Colon (tissue), 2 donors: Measurements from ENCODE around the gene TIPIN.
"Not testable (repeated sequence)": the region's sequence is repeated elsewhere in the genome, so short reads cannot be mapped to it uniquely, and the experiment has no call there.

Source experiments
- FAIRE-seq: peaks from 2 replicates; lab custom pipeline; 2012; peaks lifted over from hg19 to GRCh38; lab: Jason Lieb, UNC
- donor health status: control.
- donor health status: control.

The TIPIN gene

DNA sequence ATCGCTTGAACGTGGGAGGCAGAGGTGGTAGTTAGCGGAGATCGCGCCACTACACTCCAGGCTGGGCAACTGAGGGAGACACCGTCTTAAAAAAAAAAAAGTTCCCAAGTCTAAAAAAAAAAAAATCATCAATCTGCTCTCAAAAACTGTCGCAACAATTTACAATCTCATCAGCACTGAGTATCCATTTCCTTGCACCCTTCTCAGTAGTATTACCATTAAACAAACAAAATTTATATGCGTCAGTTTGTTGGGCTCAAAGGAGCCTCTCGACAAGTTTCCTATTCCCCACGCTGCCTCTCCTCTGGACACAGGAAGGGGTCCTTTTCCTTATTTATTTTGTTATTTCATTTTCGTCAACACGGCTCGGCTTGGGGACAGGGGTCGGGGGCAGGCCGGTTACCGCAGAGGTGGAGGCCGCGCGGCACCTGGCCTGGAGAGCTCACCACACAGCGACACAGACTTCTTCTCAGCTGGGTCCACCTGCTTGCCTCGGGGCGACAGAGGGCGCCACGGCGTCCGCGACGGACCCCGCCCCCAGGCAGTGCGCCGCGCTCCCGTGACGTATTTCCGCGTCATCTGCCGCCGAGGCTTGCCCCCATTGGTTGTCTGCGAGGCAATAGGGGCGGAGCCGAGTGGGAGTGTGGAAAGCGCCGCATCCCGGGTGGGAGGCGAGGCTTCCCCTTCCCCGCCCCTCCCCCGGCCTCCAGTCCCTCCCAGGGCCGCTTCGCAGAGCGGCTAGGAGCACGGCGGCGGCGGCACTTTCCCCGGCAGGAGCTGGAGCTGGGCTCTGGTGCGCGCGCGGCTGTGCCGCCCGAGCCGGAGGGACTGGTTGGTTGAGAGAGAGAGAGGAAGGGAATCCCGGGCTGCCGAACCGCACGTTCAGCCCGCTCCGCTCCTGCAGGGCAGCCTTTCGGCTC lies 30.0 kb upstream of the TIPIN start, which contains the start of gene MAP2K1:
Gene MAP2K1 (plus strand): TSS at position 709 of the 920 bp plus-strand sequence. CDS start 436 bp downstream, outside the sequence.
- no peak for FAIRE-seq

DNA sequence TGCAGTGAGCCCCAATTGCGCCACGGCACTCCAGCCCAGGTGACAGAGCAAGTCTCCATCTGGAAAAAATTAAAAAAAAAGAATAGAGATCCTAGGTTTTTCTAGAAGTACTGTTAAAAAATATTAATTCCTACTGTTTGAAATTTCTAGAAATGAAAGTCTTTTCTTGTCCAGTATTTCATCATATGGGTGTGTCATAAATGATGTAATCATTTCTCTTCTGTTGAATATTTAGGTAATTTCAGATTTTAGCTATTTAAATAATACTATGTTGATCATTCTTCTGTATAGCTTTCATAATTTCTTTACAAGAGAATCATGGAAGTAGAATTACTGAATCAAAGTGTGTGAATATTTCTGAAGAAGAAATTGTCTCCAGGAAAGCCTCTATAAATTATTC lies 24.9 kb upstream of the TIPIN start:
- not testable (repeated sequence) for FAIRE-seq

DNA sequence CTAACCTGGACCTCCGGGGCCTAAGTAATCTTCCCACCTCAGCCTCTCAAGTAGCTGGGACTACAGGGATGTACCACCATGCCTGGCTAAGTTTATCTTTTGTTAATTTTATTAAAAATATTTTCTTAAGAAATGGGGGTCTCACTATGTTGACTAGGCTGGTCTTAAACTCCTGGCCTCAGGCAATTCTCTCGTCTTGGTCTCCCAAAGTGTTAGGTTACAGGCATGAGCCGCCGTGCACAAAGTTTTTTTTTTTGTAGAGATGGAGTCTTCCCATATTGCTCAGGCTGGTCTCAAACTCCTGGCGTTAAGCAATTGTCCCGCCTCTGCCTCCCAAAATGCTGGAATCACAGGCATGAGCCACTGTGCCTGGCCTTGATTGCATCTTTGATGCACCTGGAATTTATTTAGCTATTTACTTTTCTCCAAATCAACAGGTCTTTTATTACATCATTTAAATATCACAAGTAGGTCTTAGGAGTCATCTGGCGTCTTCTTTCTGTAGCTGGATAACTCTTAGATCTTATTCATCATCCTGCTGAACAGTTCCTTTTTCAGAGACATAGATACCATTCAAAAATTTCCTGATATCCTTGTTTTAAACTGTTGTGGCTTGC lies 22.4 kb upstream of the TIPIN start:
- FAIRE-seq = no peak

DNA sequence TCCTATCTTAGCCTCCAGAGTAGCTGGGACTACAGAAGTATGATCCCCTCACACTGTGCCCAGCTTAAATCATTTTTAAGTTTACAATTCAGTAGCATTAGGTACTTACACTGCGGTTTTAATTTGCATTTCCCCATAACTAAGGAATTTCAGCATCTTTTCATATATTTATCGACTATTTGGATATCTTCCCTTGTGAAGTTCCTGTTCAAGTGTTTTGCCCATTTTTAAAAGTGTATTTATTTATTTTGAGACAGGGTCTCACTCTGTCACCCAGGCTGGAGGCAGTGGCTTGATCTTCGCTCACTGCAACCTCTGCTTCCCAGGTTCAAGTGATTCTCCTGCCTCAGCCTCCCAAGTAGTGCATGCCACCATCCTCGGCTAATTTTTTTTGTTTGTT lies 17.7 kb upstream of the TIPIN start:
- no peak for FAIRE-seq

DNA sequence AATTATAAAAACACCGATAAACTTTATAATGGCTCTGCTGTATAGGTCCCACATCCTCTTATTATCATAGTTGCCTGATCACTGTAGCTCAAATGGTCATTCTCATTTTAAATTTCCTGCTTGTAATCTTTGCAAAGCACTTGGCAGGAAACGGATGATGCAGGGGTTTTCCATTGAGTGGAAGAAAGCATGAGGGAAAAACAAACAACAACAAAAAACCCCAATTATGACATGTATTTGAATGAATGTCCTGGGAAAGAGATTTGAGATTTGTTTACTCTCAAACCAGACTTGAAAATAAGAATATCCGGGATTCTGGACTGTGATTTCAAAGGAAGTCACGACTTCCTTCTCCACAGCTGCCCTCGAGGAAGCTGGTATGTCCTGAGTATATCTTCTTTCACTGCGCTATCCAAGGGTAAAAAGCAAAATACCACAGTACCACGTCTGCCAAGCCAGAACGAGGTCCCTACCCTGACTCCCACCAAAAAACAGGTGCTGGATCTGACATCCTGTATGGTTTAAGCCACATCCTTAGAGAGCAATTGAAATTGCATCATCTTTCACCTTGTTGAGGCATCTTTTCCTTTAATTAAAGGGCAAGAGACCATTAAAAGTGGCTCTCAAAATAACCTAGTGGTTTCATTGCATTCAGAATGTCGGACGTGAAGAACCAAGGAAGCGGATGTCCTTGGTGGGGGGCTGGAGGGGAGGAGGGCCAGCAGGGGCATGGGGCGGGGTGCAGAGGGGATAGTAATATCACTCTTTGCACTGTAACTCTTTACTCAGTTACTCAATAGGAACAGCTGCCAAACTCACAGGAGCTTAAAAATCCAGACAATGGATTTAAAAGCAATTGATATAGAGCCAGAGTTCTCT lies 13.5 kb upstream of the TIPIN start:
- FAIRE-seq = no peak

DNA sequence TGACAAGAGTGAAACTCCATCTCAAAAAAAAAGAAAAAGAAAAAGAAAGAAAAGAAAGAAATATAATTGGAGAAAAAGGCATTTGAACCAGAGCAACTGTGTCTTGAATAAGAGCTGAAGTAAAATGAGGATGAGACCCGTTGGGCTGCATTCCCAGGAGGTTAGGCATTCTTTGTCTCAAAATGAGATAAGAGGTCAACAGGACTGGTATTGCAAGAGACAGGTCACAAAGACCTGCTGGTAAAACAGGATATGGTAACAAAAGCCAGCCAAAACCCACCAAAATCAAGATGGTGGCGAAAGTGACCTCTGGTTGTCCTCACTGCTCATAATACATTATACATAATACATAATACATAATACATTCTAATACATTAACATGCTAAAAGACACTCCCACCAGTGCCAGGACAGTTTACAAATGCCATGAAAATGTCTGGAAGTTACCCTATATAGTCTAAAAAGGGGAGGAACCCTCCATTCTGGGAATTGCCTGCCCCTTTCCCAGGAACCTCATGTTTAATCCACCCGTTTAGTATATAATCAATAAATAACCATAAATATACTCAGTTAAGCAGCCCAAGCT lies 8.6 kb upstream of the TIPIN start:
- FAIRE-seq = no peak

DNA sequence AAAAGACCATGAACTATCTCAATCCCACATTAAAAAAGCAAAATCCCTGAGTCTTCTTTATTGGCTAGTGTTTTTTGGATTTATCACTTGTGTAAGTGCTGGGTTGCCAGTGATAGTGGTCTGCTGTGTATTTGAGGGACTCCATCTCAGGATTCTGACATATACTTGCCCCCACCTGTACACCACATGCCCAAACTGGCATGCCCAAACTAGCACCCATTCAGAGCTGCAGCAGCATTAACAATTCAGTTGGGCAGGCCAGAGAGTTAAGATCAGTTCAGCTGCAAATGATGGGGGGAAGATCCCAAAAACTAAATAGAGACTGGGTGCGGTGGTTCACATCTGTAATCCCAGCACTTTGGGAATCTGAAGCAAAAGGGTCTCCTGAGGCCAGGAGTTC lies 6.3 kb upstream of the TIPIN start:
- FAIRE-seq = no peak

DNA sequence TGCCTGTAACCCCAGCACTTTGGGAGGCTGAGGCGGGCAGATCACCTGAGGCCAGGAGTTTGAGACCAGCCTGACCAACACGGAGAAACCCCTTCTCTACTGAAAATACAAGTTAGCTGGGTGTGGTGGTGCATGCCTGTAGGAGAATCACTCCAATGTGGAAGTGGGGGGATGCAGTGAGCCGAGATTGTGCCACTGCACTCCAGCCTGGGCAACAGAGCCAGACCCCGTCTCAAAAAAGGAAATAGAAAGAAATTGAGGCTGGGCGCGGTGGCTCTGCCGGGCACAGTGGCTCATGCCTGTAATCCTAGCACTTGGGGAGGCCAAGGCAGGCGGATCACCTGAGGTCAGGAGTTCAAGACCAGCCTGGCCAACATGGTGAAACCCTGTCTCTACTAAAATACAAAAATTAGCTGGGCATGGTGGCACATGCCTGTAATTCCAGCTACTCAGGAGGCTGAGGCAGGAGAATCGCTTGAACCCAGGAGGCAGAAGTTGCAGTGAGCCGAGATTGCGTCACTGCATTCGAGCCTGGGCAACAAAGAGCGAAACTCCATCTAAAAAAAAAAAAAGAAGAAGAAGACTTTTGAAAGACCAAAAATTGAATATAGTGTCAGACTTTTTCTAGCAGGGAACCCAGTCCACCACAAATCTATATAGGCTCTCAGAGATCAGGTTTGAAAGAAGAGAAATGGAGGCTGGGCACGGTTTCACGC lies 5.4 kb upstream of the TIPIN start:
- not testable (repeated sequence) for FAIRE-seq

DNA sequence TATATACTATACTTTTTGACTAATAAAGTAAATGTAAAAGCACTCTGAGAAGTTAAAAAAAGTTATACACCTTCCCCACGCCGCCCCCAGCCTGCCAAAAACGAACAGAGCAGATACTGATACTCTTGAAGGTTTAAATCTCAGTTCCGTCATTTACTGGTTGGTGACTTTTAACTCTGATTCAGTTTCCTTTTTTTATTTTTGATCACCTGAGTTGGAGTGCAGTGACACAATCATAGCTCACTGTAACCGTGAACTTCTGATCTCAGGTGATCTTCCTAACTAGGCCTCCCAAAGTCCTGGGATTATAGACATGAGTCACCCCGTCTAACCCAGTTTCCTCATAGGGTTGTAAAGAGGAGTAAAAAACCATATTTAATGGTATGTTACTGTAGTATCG lies 3.3 kb upstream of the TIPIN start:
- FAIRE-seq = no peak

DNA sequence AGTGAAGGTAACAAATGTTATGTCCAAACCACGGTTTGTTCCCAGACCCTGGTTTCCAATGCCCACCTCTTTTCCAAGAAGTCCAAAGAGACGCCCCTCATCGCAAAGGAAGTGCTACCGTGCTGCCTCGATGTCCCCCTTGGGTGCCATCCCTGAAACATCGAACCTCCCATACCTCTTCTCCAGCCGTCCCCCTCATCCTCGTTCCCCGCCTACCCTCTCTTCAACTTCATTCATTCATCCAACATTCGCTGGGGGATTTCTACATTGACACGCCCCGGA lies 467 bp downstream of the TIPIN start:
- no peak for FAIRE-seq

DNA sequence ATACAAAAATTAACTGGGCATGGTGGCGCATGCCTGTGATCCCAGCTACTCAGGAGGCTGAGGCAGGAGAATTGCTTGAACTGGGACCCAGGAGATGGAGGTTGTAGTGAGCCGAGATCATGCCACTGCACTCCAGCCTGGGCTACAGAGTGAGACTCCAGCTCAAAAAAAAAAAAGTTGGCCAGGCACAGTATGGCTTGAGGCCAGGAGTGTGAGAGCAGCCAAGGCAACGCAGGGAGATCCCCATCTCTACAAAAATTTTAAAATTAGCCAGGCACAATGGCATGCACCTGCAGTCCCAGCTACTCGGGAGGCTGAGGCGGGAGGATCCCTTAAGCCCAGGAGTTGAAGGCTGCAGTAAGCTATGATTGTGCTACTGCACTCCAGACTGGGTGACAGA lies 8.0 kb downstream of the TIPIN start:
- not testable (repeated sequence) for FAIRE-seq

DNA sequence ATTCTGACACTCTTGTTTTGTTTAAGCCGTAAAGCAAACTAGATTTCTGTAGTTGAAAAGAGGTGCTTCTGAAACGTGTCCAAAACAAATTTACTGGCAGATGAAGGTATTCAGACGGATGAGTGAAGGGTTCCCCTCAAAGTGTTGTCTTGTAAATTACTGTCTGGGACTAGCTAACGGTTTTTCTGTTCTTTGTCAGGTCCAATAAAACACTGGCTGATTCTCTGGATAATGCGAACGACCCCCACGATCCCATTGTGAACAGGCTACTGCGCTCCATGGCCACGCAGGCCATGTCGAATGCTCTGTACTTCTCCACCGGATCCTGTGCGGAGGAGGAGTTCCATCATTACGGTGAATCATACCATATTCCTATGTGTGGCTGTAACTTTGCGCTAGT lies 27.7 kb downstream of the TIPIN start:
- no peak for FAIRE-seq

DNA sequence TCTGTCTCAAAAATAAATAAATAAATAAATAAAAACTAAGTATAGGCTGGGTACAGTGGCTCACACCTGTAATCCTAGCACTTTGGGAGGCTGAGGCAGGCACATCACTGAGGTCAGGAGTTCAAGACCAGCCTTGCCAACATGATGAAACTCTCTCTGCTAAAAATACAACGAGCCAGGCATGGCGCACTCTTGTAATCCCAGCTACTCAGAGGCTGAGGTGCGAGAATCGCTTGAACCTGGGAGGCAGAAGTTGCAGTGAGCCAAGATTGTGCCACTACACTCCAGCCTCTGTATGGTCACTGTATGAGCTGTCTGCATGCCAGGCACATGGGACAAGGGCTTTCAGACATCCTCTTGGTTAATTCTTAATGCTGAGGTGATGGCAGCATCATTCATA lies 28.7 kb downstream of the TIPIN start:
- no peak for FAIRE-seq

DNA sequence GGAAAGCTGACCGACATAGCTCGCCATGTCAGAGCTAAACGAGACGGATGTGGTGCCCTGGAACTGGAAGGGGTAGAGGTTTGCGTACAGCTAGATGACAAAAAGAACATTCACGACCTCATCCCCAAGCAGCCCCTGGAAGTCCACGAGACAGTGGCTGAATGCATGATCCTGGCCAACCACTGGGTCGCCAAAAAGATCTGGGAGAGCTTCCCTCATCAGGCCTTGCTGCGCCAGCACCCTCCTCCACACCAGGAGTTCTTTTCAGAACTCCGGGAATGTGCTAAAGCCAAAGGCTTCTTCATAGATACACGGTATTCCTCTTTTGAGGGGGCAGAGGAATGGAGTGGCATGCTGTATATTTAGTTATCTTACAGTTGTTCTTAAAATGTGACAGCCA lies 30.4 kb downstream of the TIPIN start:
- no peak for FAIRE-seq

DNA sequence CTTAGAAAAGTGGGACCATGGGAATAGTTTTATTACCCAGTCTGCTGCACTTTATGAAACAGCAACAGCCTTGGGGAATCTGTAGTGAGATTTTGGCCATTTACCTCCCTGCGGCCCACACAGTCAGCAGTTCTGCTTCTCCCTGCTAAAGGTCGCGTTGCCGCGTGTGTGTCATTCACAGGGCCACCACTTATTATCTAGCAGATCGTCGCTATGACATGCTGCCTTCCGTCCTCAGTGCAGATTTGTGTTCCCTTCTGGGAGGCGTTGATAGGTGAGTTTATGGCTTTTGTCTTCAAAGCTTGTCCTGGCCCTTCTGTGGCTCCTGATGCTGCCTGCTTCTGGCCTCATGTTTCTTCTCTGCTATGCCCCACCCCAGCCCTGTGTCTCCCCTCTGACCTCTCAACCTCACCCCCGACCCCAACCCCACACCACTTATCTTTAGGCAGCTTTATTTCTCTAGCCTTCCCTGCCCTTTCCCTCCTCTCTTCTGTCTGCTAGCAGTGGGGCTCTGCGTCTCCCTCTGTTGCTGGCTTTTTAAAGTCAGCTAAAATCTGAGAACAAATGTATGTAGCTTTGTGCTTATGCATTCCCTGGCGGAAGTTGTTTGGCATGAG lies 33.1 kb downstream of the TIPIN start:
- FAIRE-seq = no peak

DNA sequence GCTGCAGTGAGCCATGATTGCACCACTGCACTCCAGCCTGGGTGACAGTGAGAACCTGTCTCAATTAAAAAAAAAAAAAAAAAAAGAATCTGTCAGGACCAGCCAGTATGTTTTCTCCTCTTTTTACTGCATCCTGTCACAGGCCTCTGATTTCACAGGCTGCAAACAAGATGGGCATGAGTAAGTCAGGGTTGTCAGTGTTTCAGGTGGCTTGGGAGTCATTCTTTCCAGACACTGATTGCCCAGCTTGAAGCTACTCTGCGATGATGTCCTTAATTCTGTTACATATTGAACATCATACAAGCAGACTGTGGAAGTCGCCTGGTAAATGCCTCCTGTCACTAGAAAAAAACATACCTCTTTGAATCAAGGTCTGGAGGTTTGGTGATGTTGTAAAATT lies 44.3 kb downstream of the TIPIN start:
- FAIRE-seq = no peak

DNA sequence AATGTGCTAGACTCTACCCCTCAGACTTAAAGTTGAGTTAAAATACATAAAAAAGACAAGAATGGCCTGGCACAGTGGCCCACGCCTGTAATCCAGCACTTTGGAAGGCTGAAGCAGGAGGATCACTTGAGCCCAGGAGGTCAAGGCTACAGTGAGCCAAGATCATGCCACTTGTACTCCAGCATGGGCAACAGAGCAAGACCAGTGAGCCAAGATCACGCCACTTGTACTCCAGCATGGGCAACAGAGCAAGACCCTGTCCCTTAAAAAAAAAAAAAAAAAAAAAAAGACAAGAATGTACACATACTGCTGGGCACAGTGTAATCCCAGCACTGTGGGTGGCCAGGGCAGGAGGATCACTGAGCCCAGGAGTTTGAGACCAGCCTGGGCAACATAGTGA lies 45.7 kb downstream of the TIPIN start:
- FAIRE-seq = no peak

DNA sequence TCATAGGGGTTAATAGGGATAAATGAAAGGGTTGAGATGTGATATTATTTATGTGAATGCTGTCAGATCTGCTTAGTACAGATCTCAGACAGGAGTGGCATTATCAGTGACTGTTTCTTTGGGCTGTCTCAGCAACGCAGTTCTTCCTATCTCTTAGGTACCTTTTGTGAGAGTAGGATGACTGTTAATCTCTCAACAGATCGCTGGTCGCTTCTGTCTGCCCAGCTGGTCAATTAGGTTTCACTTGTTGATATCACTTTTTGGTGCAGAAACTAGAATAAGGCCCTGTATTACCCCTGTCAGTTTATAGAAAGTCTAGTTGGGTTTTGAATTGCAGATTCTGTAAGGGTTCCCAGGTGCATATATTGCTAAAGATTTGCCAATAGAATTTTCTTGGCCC lies 46.7 kb downstream of the TIPIN start:
- FAIRE-seq = no peak

DNA sequence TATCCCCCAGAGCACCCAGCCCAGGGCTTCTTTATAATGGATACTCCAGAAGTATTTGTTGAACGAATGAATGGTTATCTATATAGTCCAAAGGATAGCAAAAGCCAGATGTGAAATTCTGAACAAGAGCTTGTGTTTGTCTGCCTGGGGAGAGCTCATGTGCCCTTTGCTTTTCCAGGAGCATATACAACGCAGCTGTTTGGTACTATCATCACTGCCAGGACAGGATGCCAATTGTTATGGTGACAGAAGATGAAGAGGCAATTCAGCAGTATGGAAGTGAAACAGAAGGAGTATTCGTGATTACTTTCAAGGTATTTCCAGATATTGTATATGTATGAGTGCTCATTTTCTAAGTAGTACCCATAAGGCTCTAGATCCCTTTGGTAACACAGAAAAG lies 48.0 kb downstream of the TIPIN start:
- FAIRE-seq = no peak

DNA sequence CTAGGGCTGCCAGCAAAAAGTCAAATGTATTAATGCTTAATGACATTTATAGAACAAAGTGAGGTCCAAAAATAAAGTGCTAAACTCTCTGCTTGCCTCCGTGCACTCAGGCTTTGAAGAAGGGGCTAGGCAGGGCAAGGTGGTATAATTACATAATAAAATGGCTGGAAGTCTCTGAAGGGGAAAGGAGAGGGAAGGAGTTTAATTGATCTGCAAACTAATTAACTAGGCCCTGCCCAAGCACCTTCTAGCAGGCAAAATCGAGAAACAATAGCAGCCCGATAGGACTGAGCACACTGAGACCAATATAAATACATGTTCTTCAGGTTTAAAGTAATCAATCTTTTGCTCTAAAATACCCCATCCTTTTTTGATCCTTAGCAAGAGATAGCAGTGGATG lies 50.1 kb downstream of the TIPIN start:
- FAIRE-seq = no peak

DNA sequence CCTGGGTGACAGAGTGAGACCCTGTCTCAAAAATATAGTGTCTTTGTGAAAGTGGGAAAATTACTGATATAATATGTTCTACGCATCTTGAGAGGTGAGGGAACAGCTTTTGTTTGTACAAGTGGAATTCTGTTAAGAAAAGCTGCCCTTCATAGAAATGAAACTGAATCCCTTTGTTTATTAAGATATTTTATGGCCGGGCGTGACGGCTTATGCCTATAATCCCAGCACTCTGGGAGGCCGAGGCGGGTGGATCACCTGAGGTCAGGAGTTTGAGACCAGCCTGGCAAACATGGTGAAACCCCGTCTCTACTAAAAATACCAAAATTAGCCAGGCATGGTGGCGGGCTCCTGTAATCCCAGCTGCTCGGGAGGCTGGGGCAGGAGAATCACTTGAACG lies 52.1 kb downstream of the TIPIN start:
- FAIRE-seq = not testable (repeated sequence)
